AG08396 (cell line): ENCODE data around the gene MPP3.
"Not testable (repeated sequence)": the region's sequence is repeated elsewhere in the genome, so short reads cannot be mapped to it uniquely, and the experiment has no call there.

Source experiments
- DNase-seq: peaks from one replicate; pipeline ENCODE4 v3.0.0; 2012; ENCODE audit warnings: low spot score, mixed read lengths

The MPP3 gene

DNA sequence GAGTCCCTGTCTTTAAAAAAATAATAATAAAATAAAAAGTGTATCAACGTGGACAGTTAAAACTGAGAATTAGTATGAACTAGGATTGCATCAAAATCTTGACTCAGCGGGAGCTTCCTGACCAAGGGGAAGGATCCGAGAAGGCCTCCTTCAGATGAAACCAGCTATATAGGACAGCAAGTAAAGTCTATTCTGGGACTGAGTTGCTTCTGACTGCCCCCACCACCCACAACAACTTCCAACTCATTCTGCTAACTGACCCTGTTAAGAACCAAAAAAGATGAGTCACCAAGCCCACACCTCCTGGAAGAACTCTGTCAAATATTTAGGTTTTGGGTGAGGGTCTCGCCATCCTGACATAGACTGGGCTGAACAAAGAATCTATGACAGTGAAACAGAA is 24.9 kb downstream of the MPP3 start:
- no peak for DNase-seq

DNA sequence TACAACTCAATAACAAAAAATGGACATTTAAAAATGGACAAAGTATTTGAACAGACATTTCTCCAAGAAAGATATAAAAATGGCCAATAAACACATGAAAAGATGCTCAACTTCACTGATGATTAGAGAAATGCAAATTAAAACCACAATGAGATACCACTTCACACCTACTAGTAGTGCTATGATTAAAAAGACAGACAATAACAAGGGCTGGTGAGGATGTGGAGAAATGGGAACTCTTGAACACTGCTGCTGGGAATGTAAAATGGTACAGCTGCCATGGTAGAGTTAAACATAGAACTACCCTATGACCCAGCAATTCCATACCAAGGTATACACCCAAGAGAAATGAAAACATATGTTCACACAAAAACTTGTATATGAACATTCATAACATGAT is 27.8 kb downstream of the MPP3 start:
- no peak for DNase-seq

DNA sequence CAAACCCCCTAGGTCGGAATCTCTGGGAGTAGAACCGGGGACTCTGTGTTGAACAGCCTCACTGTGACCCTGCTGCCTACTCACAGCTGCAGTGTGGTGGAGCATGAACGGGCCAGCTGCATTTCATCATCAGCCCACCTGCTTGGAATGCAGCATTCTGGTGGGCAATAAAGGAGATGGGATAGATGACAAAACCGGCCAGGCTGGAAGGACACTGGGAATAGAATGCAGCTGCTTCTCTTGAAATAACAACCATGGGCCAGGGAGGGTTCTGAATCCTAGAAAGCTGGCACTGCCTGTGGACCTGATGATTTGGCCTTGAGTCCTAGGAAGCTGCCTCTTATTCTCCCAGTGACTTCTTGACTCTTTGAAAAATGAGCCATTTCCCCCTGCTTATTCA is 29.2 kb downstream of the MPP3 start:
- DNase-seq = no peak

DNA sequence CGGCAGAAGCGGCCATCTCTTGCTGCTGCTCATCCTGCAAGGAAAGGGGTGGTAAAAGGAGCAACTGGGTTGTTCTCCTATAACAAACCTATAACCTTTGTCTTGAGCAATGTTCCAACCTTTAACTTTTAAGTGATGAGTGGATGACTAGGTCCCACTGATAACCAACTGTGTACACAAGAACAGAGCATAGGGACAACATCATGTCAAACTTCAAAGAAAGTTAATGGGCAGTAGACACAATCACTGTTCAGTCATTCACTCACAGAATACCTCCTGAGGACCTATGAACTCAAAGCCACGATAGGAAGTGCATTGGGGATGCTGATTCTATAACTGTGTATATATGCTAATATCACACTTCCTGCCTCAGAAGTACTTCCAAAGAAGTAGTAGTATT is 31.1 kb downstream of the MPP3 start:
- DNase-seq = no peak

DNA sequence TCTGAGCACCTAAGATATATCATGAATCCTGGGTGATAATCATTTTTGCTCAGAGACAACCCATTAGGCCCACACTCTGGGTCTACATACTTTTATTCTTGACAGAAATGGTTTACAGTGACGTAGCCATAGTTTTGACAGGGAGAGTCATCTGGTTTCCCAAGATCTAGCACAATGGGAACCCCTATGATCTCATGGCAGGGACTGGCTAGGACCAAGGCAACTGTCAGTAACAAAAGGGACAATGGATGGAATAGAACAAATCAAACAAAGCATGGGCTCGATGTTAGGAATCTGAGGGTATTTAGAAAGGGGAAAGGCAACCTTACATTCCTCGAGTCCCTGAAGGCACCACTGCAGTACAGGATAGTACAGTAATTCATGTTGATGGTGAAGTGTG is 32.2 kb downstream of the MPP3 start:
- no peak for DNase-seq

DNA sequence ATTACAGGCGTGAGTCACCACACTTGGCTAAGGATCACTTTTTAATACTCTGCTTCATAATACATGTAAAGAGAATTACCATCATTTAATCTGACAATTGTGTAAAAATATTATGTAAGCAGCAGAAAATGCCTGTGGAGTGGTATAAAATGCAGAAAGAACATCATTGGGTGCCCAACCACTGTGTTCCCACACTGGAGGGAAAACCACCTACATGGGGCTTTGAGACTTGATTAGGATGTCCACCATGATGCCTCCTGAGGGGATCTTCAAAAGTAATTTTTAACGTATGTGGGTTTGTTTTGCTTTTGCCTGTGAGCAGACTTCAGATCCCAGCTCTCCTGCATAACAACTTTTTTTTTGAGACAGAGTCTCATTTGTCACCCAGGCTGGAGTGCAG is 33.9 kb downstream of the MPP3 start:
- no peak for DNase-seq

DNA sequence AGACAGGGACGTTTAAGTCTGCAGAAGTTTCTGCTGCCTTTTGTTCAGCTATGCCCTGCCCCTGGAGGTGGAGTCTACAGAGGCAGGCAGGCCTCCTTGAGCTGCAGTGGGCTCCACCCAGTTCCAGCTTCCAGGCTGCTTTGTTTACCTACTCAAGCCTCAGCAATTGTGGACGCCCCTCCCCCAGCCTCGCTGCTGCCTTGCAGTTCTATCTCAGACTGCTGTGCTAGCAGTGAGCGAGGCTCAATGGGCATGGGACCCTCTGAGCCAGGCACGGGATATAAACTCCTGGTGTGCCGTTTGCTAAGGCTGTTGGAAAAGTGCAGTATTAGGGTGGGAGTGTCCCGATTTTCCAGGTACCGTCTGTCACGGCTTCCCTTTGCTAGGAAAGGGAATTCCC is 34.9 kb downstream of the MPP3 start:
- not testable (repeated sequence) for DNase-seq

DNA sequence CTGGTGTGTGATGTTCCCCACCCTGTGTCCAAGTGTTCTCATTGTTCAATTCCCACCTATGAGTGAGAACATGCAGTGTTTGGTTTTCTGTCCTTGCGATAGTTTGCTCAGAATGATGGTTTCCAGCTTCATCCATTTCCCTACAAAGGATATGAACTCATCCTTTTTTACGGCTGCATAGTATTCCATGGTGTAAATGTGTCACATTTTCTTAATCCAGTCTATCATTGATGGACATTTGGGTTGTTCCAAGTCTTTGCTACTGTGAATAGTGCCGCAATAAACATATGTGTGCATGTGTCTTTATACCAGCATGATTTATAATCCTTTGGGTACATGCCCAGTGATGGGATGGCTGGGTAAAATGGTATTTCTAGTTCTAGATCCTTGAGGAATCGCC is 40.3 kb downstream of the MPP3 start:
- not testable (repeated sequence) for DNase-seq

DNA sequence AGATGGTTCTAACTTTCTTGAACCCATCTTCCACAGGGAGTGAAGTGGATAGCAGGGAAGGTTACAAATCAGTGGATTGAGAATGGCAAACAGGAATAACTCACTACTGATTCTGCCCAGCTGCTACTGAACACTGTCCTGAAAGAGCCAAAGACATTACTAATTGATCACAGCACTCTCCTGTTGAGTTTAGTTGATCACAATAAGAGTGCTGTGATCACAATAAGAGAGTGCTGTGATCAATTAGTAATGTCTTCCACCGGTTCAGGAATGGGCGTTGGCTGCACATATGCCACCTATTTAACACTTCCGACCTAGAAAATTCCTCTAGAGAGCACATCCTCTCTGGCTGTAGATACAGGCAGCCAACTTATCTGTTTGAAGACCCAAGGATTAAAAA is 41.4 kb downstream of the MPP3 start:
- peak; percentile 34 for DNase-seq

DNA sequence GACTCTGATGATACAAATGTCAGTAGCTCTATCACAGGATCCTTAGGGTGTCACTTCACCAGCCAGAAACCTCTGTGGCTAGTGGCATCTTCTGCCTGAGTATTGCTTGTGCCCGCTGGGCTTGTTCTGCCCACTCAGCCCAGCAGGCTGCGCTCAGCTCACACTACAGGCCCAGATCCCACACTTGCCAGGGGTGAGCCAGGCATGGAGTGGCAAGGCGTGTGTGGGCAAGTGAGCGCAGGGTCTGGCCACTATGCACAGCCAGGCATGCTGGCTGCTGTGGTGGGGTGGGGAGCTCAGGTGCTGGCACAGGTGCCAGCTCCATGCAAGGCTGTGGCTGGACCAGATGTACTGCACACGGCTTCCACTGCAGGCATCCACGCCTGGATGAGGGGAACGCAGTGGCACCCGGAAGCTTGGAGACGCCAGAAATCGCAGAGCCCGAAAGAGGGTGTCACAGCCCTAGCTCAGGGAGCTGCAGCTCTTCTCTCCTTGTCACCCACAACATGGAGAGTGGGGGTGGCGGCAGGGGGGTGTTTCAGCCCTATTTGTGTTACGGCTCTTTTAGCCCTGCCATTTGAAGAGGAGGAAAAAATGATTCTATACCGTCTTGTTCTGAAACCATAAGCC is 42.5 kb downstream of the MPP3 start:
- DNase-seq = no peak

DNA sequence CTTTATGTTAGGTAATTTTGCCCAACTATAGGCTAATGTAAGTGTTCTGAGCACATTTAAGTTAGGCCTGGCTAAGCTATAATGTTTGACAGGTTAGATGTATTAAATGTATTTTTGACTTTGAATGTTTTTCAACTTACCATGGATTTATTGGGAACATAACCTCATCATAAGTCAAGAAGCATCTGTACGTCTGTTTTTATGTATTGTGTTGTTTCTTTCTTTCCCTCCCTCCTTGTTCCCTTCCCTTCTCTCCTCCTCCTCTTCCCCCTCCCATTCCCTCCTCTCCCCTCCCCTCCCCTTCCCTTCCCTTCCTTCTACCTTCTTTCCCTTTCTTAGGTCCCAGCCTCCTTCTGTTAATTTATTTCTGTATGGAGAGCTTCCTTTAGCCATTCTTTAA is 43.5 kb downstream of the MPP3 start:
- DNase-seq = no peak

DNA sequence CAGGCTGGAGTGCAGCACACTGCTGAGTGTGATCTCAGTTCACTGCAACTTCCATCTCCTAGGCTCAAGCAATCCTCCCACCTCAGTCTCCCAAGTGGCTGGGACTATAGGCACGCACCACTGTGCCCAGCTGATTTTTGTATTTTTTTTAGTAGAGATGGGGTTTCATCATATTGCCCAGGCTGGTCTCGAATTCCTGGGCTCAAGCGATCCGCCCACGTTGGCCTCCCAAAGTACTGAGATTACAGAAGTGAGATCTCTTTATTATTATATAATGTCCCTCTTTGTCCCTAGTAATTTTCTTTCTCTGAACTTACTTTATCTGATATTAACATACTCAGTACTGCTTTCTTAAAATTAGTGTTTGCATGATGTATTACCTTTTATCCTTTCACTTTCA is 44.4 kb downstream of the MPP3 start:
- no peak for DNase-seq

DNA sequence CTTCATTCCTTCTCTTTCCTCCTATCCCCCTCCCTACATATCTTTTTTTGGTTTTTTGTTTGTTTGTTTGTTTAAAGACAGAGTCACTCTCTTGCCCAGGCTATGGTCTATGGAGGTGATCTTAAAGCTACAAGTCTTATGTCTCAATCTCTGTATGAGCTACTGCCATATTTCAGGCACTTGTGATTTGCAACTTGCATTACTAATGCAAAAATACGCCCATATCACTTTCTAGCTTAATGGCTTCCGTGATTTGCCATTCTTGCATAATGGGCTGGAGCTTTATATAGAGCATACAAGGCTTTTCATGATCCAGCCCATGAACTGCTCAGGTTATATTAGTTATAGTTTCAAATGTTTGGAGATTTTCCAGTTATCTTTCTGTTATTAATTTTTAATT is 45.2 kb downstream of the MPP3 start:
- no peak for DNase-seq

DNA sequence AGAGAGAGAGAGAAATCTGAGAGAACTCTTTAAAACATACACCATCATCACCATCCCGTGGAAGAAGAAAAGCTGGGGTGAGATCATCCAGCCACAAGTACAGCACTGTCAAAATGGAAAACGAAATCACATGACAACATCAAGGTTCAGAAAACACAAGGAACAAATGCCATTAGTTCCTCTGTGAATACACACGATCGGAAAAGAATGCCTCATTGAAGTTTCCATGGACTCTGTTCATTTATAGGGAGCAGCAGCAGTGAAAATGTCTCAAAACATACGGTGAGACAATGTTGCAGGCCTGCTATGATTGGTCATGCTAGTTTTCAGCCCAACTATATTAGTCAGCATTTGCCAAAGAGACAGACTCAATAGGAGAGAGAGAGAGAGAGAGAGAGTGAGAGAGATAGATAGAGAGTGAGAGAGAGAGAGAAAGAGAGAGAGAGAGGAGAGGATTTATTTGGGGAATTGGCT is 48.3 kb downstream of the MPP3 start:
- peak; percentile 63 for DNase-seq

DNA sequence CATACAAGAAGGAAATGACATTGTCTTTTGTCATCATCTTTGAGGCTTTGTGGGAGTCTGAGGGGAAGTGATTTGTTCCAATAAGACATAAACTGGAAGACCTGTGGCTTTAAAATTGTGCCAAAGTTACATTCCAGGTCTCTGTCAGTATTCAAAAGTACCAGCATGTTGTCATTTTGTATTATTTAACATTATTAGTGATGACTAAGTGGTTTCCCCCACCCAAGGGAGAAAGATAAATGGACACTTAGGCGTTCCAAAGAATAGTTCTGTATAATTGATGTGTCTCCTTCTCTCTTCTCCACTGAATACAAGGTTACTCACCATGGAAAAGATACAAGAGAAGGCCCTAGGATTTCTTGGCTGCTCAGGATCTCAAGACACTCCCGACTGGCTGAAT is 48.9 kb downstream of the MPP3 start:
- no peak for DNase-seq

DNA sequence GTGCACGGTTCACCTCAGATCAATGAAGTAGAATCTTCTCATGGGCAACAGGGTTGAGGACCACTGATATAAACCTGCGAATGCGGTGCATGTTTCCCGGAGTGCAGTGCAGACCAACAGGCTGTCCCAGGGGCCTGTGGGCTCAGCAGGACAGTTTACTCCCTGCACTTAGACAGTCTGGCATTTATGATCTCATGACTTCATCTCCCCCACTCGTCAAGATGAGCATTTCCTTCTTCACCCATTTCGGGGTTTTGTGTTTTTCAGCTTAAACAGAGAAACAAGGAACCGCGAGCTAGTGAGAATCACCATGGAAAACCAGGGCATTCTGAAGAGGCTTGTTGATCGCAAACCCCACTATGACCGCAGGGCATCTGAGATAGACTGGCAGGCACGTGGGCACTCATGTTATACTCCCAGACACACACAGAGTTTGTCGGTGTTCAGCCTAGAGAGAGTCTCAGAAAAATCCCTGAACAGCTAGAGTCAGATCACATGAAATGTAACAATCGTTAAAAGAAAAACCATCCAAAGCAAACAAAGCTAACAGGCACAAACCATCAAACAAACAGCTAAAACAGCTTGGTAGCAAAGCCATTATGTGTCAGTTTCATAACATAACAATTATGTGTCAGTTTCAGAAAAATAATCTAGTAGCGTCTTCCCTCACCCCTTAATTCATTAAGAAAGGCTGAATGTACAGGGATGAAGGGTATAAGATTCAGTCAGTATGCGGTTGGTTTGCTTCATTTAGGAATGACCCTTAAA is 49.8 kb downstream of the MPP3 start:
- no peak for DNase-seq

DNA sequence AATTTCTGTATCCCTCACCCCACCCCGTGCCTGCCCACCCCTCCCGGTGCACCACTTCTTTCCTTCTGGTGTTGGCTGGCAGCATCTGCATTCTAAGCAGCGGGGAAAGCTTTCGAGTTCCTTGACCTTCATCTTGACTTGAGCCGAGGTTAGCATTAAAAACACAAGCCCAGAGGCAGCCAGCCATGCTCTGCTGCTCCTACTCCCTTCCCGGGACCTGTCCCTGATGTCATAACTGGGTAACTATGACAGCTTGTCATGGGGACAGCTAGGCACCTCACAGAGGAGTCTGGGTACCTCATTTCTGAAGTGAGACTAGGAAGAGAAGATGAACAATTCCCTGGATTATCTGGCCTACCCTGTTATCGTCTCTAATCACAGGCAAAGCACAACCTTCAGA is 52.8 kb downstream of the MPP3 start, which contains the start of gene CFAP97D1:
CFAP97D1 (plus strand) TSS at position 301 of the 400 bp plus-strand sequence; CDS start at position 329, 28 bp downstream.
- DNase-seq = no peak

DNA sequence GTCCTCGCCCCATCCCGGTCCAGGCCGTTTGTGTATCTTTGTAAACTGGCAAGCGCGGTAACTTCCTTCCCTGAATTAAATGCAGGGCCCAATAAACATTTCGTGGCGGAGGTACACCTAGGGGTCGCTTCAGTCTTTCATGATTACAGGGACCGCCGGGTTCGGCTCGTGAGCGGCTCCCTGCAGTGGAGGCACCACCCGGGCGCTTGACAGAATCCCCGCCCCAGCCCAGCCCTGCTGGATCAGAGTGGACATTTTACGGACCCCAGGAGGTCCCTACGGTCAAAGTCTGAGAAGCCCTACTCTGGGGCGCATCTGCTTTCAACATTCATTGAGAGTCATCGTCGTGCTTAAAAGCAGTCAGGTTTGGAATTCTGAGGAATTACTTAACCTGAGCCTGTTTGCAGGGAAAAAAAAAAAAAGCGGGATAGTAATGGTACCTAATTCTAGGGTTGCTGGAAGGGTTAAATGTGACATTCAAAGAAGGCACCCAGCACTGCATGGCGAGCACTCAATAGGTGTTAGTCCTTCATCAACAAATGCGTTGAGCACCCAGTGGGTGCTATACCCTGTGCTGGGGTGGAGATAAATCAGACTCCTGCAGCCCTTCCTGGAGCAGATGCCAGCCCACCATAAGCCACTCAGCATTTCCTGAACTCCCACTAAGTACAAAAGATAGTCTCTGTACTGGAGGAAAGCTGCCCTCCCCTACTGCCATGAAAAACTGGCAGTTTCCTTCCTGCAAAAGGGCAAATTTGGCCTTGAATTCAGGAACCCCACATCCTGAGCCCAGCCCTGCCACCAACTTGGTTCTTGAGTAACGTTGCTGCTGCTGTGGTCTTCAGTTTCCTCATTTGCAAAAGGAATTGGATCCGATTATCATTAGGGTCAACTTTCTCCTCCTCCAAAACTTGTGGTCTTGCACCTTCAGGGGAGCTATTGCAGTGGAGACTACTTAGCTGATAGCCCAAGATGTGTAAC is 53.5 kb downstream of the MPP3 start:
- no peak for DNase-seq

DNA sequence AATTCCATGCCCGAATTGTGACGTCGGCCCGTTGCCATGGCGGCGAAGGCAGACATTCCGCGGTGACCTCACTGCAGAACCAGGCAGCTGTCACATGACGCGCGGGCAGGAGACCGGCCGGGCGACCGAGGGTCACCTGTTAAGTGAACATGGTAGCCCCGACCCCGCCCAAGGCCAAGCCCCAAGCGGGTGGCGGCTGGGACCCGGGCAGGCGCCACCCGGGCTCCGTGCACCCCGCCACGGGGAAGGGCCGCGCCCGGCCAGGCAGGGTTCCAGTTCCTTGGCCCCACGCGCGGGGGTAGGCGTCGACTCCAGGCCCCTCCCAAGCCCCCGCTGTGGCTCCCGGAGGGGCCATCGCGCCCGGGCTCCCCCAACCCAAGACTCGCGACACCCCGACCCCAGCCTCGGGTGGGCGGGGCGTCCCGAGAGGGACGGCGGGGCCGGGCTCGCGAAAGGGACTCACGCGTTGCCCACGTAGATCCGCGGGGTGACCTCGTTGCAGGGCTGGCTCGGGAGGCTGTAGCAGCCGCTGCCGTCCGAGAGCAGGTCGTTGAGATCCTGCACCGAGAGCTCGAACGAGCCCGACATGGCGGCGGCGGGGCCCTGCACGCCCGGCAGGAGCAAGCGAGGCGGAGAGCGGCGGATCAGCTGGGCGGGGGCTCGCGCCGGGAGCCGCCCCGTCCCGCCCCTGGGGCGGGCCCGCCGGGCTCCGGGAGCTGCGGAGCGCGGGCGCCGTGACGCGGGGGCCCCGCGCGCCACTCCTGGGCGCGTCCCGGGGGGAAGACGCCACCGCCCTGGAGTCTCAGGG is 54.4 kb downstream of the MPP3 start, which contains the start of gene DUSP3:
DUSP3 (minus strand) TSS at position 641 of the 808 bp plus-strand sequence; CDS start at position 588, 53 bp downstream.
- peak; percentile 96 for DNase-seq

DNA sequence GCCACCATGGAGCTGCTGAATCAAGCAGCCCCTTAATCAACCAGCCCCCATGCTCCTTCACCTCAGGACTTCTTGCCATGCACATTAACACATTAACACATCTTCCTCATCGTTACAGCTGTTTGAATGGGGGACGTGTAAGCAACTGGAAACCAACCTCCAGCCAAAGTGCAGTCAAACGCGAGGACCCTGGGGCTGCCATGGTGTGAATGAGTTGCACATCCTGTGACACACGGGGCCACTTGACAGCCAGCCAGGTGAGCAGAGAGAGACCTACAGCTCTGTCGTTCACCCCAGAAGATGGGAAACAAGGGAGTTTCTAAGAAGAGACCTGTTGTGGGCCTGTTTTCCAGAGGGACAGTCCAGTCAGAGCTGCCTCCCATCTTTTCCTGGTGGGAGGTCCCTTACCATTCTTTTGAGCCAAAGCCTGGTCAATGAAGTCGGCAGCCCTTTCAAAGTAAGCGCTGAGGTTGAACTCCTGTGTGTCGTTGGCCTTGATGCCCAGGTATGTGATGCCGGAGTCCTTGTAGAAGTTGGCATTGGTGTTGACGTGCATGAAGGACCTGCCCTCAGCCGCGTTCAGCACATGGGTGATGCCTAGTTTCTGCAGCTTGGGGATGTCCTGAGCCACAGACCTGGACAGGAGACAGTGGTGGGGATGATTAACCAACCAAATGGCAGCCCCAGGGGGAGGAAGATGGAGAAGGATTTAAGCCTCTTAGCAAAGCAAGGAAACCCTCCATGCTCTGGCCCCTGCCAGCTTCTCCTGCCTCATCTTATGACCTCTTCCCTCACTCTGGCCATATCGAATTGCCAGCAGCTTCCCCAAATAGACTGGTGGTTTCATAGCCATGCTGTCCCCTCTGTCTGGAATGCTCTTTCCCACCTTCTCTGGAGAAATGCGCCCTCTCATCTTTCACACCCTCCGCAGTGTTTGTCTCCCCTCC is 58.4 kb downstream of the MPP3 start:
- DNase-seq = no peak
